ENCODE data around the gene EIF4G1.
A peak's percentile ranks its signal among the peaks of the same experiment; 100 is the strongest.

The EIF4G1 gene

GRCh38 chr3:184305577-184305976, 8.8 kb upstream of the EIF4G1 start:
- peak in 2 of 4 experiments; percentile 19 to 28 for DNase-seq

DNA sequence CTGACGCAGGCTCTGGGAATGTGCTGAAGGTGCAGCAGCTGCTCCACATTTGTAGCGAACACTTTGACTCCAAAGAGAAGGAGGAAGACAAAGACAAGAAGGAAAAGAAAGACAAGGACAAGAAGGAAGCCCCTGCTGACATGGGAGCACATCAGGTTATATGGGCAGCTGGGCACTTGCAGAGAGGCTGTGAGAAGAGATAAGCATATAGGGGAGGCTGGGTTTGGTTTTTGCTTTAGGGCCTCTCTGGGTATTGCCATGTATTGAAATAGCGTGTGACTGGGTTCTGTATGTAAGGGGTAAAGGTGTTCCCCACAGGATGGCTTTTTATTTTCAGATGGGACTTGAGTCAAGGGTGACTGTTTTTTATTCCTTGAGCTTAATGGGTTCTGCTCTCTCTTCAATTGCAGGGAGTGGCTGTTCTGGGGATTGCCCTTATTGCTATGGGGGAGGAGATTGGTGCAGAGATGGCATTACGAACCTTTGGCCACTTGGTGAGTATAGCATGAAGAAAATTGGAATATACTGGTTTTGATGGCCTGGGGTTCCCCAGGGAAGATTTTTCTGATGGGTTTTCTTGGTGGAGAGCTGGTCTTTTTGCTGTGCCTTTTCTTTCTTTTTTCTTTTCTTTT, 7.9 kb upstream of the EIF4G1 start:
- DNase-seq = no peak

GRCh38 chr3:184307915-184308314, 6.5 kb upstream of the EIF4G1 start:
- DNase-seq = no peak

DNA sequence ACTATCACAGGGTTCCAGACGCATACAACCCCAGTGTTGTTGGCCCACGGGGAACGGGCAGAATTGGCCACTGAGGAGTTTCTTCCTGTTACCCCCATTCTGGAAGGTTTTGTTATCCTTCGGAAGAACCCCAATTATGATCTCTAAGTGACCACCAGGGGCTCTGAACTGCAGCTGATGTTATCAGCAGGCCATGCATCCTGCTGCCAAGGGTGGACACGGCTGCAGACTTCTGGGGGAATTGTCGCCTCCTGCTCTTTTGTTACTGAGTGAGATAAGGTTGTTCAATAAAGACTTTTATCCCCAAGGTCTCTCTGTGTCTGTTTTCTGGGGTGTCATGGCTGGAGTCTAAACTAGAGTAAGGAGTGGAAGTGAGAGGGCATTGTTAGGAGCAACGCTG, 5.7 kb upstream of the EIF4G1 start:
- DNase-seq = no peak

DNA sequence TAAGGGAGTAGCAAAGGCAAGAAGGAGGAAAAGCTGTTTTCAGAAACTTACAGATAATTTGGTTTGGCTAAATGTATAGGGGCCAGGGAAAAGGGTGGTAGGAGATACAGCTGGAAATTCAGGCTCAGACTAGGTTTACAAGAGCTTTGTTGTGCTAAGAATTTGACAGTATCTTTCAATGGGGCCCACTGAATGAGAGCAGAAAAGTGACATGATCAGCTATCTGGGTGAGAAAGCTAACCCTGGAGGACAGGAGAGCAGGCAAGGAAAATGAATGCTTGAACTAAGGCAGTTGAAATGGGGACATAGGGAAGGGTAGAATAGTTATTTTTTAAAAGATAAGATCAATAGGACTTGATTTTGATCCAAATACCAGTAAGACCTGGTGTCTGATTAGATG, 2.8 kb upstream of the EIF4G1 start:
- no peak for DNase-seq

DNA sequence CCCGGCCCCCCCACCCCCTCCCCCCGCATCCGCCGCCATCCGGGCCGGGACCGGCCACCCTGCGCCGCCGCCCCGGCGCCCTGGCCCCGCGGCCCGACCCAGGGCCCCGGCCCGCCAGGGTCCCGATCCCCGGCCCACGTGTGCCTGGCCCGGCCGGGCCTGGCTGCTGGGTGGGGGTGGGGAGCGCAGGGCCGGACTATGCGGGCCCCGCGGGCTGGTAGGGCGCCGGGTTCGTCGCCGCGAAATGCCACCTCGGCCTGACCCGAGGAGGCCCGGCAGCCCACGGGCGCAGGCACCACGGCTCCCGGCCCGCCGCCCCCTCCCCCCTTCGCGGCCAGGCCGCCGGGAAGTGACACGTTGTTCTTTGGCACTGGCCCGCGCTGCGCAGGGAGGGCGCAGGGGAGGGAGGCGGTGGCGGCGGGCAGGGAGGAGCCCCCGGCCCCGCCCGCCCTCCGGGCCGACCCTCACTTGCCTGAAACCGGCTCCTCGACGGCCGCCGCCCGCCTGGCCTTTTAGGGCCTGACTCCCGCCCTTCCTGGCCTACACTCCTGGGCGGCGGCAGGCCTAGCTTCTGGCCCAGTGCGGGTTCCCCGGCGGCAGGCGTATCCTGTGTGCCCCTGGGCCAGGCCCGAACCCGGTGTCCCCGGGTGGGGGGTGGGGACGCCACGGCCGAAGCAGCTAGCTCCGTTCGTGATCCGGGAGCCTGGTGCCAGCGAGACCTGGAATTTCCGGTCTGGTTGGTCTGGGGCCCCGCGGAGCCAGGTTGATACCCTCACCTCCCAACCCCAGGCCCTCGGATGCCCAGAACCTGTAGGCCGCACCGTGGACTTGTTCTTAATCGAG, 515 bp downstream of the EIF4G1 start:
- peak; percentile 72 to 91 (median 83) for DNase-seq

- DNase-seq = peak; percentile 13 to 52 (median 44)
These were observed 1.1 kb downstream of the EIF4G1 start for GRCh38 chr3:184315543-184315867.

- no peak for DNase-seq
These were observed 1.7 kb downstream of the EIF4G1 start for GRCh38 chr3:184315871-184316661.

- DNase-seq = no peak
These were observed 2.4 kb downstream of the EIF4G1 start for GRCh38 chr3:184316792-184317191.

GRCh38 chr3:184317201-184317600, 2.8 kb downstream of the EIF4G1 start:
- no peak for DNase-seq

- peak; percentile 88 to 94 (median 92) for DNase-seq
These were observed 5.7 kb downstream of the EIF4G1 start for GRCh38 chr3:184320104-184320445.

- no peak for DNase-seq
These were observed 7.3 kb downstream of the EIF4G1 start for GRCh38 chr3:184321666-184322065.

DNA sequence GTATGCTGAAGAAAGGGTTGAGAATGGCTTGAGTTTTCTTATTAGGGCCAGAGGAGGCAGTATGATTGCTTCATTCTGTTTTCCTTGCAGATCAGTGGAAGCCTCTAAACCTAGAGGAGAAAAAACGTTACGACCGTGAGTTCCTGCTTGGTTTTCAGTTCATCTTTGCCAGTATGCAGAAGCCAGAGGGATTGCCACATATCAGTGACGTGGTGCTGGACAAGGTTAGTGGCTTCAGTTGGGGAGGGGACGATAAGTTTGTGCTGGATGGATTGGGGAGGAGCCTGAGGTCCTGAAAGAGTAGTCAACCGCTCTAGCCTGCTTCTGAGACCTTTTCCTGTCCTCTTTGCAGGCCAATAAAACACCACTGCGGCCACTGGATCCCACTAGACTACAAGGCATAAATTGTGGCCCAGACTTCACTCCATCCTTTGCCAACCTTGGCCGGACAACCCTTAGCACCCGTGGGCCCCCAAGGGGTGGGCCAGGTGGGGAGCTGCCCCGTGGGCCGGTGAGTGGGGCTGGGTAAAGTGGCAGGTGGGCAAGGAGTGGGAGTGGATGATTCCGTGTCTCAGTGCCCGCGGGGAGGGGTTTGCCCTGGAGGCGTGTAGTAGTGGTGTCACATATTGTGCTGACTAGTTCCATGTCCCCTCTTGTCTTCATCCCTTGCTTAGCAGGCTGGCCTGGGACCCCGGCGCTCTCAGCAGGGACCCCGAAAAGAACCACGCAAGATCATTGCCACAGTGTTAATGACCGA, 8.5 kb downstream of the EIF4G1 start:
- DNase-seq = peak; percentile 74 to 84 (median 80)

DNA sequence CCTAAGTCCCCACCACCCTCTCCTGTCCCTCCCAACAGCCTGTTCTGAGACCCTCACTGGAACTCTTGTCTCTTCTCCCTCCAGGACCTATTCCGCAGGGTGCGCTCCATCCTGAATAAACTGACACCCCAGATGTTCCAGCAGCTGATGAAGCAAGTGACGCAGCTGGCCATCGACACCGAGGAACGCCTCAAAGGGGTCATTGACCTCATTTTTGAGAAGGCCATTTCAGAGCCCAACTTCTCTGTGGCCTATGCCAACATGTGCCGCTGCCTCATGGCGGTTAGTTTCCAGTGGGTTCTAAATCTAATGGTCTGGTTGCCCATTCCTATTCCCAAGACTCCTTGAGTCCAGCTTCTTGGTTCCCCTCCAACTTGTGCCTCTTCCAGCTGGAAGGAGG, 9.3 kb downstream of the EIF4G1 start:
- no peak for DNase-seq

GRCh38 chr3:184325269-184325668, 10.9 kb downstream of the EIF4G1 start:
- DNase-seq = no peak

GRCh38 chr3:184325715-184326369, 11.4 kb downstream of the EIF4G1 start:
- DNase-seq = no peak

- DNase-seq = no peak
These were observed 12.8 kb downstream of the EIF4G1 start for GRCh38 chr3:184327171-184327570.

DNA sequence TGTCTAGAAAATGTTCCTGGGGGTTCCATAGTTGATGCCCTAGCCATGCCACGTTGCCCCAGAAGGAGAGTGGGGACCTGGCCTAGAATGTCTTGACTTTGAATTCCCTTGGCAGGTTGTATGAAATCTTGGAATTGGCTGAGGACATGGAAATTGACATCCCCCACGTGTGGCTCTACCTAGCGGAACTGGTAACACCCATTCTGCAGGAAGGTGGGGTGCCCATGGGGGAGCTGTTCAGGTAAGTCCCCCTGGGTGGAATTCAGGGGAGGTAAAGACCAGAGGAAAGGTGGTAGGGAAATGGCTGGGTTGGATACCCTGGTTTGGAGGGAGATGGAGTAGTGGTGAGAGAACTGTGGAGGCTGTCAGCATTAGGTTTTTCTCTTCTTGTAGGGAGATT, 14.1 kb downstream of the EIF4G1 start:
- no peak for DNase-seq

GRCh38 chr3:184332370-184333090, 18.1 kb downstream of the EIF4G1 start:
- DNase-seq = no peak

DNA sequence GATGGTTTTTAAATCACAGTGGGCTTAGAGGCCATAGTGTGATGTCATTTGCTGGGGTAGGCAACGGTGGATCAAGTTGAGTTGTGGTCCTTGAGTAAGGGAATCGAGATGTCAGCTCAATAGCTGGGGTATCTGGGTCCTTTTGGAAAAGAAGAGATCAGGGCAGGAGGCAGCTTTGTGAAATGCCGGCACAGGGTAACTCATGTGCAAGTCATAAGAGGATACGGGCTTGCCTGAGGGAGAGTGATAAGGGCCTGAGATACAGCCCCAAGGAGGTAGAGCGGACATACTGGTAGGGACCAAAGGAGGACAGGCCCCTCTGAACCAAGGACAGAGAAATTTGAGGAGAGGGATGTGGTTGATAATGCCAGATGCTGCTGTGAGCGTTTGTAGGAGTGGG, 18.8 kb downstream of the EIF4G1 start:
- no peak for DNase-seq

GRCh38 chr3:184333700-184334099, 19.3 kb downstream of the EIF4G1 start:
- DNase-seq = no peak

Measured in suppressor macrophage (primary cell).